Peyer's patch (tissue), 4 donors: ENCODE measurements around the gene RNF213. TPM values are rescaled to one million over a fixed set of nuclear protein-coding genes. Genes with fewer than 3 reads are reported as not detected.

ENCODE experiments used
- DNase-seq, 3 donors: peaks; one replicate each; pipeline ENCODE4 v3.0.0-alpha.2; 2017 to 2019
- H3K27ac ChIP-seq, 4 donors: fragments of 200-600 bp; sonication (generic); one replicate each; pipeline ENCODE4 v1.5.1; 2016 to 2019
- H3K27me3 ChIP-seq, 2 donors: fragments of 200-600 bp; sonication (generic); one replicate each; pipeline ENCODE4 v1.5.1; 2019
- H3K36me3 ChIP-seq, 3 donors: fragments of 200-600 bp; sonication (generic); one replicate each; pipeline ENCODE4 v1.5.1; 2016 to 2019
- H3K4me1 ChIP-seq, 4 donors: fragments of 200-600 bp; sonication (generic); one replicate each; pipeline ENCODE4 v1.5.1; 2016 to 2019
- H3K4me3 ChIP-seq, 4 donors: fragments of 200-600 bp; sonication (generic); 1 replicate in 3 of 4; 2 replicates in 1 of 4; pipeline ENCODE4 v1.5.1; 2016 to 2019; ENCODE audit warnings: mild to moderate bottlenecking in 1 of 4
- H3K9me3 ChIP-seq, 4 donors: fragments of 200-600 bp; sonication (generic); one replicate each; pipeline ENCODE4 v1.5.1; 2016 to 2019; ENCODE audit warnings: mild to moderate bottlenecking in 1 of 4
- POLR2A ChIP-seq, 2 donors: fragments of 450-650 bp; IDR thresholded peaks; one replicate each; pipeline ENCODE4 v1.5.1; 2017; ENCODE audit warnings: antibody characterized with exemption in 2 of 2, mild to moderate bottlenecking in 2 of 2, moderate library complexity in 2 of 2
- total RNA-seq, 4 donors: library from RNA; depleted of rRNA; stranded (reverse); fragments of >200 nt; gene quantifications; one replicate each; pipeline ENCODE4 v1.1.0, GENCODE V29; 2016
- TF ChIP-seq, protein P1 (sequence below), 6 experiments: fragments of 450-650 bp in 4 of 6; fragments of 200-600 bp in 2 of 6; sonication (generic) in 1 of 6; IDR thresholded peaks; one replicate each; pipeline ENCODE4 v1.5.1; 2017 to 2019; ENCODE audit warnings: antibody characterized with exemption in 6 of 6, mild to moderate bottlenecking in 3 of 6, moderate library complexity in 1 of 6

RNF213 gene
- total RNA-seq, 4 donors from 2014 or later: 187 to 404 (median 293) TPM

DNA sequence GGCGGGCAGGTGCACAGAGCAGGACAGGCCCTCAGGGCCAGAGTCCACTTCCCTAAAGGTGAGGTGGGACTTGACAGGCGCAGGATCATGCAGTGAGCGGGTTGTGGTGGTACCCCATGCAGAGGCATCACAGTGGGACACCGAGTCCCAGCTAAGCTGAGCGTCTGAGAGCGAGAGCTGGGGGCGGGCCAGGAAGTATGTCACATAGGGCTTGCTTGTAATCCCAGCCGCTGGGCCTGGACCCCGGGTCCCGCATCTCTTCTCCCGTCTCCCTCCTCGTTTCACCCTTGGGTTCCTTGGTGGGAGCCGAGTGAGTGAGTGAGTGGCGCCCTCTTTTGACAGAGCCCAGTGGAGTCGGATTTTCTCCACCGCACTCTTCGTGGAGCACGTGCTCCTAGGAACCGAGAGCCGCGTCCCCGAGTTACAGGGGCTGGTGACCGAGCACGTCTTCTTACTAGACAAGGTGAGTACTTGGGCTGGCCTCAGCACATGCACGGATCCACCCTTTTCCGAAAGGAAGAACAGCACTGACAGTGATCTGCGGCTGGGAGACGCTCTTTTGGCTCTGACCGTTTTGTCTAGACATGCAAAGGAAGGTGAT, 103.5 kb downstream of the RNF213 start:
- no peak overlapping the region for H3K27ac ChIP-seq
- TF ChIP-seq, protein P1, sequence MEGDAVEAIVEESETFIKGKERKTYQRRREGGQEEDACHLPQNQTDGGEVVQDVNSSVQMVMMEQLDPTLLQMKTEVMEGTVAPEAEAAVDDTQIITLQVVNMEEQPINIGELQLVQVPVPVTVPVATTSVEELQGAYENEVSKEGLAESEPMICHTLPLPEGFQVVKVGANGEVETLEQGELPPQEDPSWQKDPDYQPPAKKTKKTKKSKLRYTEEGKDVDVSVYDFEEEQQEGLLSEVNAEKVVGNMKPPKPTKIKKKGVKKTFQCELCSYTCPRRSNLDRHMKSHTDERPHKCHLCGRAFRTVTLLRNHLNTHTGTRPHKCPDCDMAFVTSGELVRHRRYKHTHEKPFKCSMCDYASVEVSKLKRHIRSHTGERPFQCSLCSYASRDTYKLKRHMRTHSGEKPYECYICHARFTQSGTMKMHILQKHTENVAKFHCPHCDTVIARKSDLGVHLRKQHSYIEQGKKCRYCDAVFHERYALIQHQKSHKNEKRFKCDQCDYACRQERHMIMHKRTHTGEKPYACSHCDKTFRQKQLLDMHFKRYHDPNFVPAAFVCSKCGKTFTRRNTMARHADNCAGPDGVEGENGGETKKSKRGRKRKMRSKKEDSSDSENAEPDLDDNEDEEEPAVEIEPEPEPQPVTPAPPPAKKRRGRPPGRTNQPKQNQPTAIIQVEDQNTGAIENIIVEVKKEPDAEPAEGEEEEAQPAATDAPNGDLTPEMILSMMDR (IDR thresholded peaks at IDR 0.05): peak in 3 of 6 experiments; percentile 5 to 10 (median 8)
- no peak for TF ChIP-seq POLR2A (IDR thresholded peaks at IDR 0.05)
- no peaks in the 10 kb centered on the region for H3K9me3 ChIP-seq
- peaks cover 0 to 99% (median 7%) of the 10 kb centered on the region in 3 donors for H3K36me3 ChIP-seq
- H3K27me3 ChIP-seq: no peaks in the 10 kb centered on the region
- no peak overlapping the region for H3K4me3 ChIP-seq
- H3K4me1 ChIP-seq: no peaks in the 10 kb centered on the region
- peak in 1 of 3 donors; percentile 51 for DNase-seq

DNA sequence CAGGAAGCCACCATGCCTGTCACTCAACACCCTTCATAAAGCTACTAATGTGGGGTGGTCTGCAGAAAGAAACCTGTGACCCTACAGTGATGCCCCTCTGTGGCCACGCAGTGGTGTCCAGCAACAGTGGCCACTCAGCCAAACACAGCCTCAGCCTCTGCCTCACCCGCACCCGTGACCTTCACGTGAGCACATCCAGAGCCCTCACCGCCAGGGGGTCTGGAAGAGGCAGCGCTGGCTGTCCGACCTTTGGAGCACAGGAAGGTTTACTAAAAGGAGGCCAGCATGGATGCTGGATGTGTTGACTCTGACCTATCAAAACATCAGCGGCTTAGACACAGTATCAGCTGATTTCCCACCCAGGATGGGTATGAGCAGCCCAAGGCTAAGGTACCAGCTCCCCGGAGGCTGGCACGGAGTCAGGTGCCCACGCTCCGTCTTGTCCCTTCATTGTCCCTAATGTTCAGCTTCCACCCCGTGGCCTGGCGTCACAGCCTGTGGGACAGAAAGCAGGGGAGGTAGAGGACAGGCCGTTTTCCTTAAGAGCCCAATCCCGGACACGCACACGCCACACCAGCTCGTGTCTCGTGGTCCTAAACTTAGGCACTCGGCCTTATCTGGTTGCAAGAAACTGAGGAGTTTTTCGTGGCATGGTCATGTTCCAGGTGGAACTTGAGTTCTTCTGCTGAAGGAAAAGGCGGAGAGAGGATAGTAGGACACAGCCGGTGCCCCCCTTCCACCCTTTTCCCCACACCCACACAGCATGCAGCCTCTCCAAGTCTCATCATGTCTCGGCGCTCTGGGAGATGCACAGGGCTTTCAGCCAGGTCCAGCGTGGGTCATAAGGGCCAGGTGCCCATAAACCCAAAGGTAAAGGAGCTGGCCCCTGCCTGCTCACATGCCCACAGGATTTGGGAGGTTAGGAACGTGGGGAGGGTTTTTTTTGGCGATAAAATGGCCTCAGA, 104.6 kb downstream of the RNF213 start:
- peak in 1 of 3 donors; percentile 21 for DNase-seq
- peaks cover 0 to 99% (median 7%) of the 10 kb centered on the region in 3 donors for H3K36me3 ChIP-seq

DNA sequence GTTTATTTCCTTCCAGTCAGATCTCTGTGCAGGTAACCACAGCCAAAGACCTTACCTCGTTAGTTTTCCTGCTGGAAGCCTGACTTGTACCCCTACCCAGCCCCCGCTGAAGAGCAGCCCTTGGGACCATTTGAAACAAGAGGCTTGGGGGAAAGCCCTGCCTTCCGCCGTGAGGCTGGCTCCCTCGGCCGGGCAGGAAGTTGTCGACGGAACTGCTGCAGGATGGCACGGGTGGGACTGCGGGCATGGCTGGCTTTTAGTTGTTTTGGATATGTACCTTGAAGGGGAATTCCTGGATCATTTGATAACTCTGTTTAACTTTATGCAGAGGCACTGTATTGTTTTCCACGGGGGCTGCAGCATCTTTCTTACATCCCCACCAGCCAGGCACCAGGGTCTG, 105.3 kb downstream of the RNF213 start:
- DNase-seq: peak in 1 of 3 donors; percentile 3
- H3K36me3 ChIP-seq: peaks cover 0 to 99% (median 7%) of the 10 kb centered on the region in 3 donors
- no peaks in the 10 kb centered on the region for H3K4me1 ChIP-seq
- TF ChIP-seq, protein P1 (IDR thresholded peaks at IDR 0.05): no peak
- TF ChIP-seq POLR2A (IDR thresholded peaks at IDR 0.05): no peak
- H3K4me3 ChIP-seq: no peak overlapping the region
- H3K27ac ChIP-seq: no peak overlapping the region
- H3K9me3 ChIP-seq: no peaks in the 10 kb centered on the region
- no peaks in the 10 kb centered on the region for H3K27me3 ChIP-seq

More for the DNA sequence above, 104.6 kb downstream of the RNF213 start:
- no peak for TF ChIP-seq POLR2A (IDR thresholded peaks at IDR 0.05)
- TF ChIP-seq, protein P1 (IDR thresholded peaks at IDR 0.05): no peak
- Histone ChIP-seq H3K4me3 (no peak overlapping the region), H3K27ac (no peak overlapping the region), H3K4me1 (no peaks in the 10 kb centered on the region), H3K27me3 (no peaks in the 10 kb centered on the region), H3K9me3 (no peaks in the 10 kb centered on the region)

DNA sequence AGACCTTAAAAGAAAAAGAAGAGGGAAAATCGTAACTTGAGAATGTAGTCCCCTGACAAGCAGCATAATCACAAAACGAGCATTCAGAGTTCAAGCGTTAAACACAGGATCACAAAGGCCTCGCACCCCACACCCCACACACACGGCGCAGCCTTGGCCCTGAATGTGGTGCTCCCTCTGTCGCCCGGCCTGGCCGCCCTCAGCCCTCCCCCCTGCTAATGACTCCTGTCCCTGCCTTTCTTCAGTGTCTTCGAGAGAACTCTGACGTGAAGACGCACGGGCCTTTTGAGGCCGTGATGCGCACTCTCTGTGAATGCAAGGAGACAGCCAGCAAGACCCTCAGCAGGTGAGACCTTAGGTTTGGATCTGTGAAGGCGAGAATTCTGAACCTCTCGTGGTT, 106.9 kb downstream of the RNF213 start:
- Histone ChIP-seq H3K9me3 (no peaks in the 10 kb centered on the region), H3K27ac (no peak overlapping the region), H3K36me3 (peaks cover 0 to 98% (median 7%) of the 10 kb centered on the region in 3 donors)

DNA sequence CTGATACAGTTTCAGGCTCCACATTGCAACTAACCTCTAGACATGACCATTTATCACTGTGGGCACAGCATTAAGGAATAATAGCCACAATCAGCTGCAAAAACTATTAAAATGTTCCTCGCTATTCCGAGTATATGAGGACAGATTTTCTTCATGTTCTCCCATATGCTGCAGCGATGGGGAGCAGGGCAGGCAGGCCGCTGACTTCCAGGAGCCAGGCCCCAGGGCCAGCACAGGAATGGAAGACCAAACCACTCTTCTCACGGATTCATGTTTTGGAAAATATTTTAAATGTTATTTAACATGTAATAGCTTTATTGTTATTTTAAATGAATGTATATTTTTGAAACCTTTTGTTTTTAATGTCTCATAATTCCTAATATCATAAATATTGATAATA, 110.5 kb downstream of the RNF213 start:
- Histone ChIP-seq H3K27me3 (no peaks in the 10 kb centered on the region), H3K27ac (no peak overlapping the region), H3K4me1 (no peaks in the 10 kb centered on the region), H3K9me3 (no peaks in the 10 kb centered on the region), H3K4me3 (no peak overlapping the region), H3K36me3 (peaks cover 0 to 98% (median 7%) of the 10 kb centered on the region in 3 donors)
- DNase-seq: peak in 1 of 3 donors; percentile 4
- TF ChIP-seq POLR2A (IDR thresholded peaks at IDR 0.05): no peak
- TF ChIP-seq, protein P1 (IDR thresholded peaks at IDR 0.05): no peak

More for the DNA sequence above, 106.9 kb downstream of the RNF213 start:
- TF ChIP-seq, protein P1 (IDR thresholded peaks at IDR 0.05): no peak
- TF ChIP-seq POLR2A (IDR thresholded peaks at IDR 0.05): no peak
- Histone ChIP-seq H3K4me1 (no peaks in the 10 kb centered on the region), H3K27me3 (no peaks in the 10 kb centered on the region), H3K4me3 (no peak overlapping the region)
- DNase-seq: peak in 1 of 3 donors; percentile 40
